Dermis blood vessel endothelial cell (primary cell): ENCODE results near the gene NEURL1B. TPM values are rescaled to one million over a fixed set of nuclear protein-coding genes. Genes with fewer than 3 reads are reported as not detected.
"Not testable (repeated sequence)": the region's sequence is repeated elsewhere in the genome, so short reads cannot be mapped to it uniquely, and the experiment has no call there.

Experiments used
- DNase-seq: peaks from one replicate; pipeline ENCODE4 v3.0.0; 2010
- total RNA-seq: library from RNA; depleted of rRNA; stranded (reverse); fragments of >200 nt; gene quantifications from 2 replicates; pipeline ENCODE4 v1.2.3, GENCODE V29; 2014

NEURL1B gene
- total RNA-seq, 1 donor from 2014 or later, result 26.0 TPM

- peak; percentile 93 for DNase-seq
These were observed 56.4 kb downstream of the NEURL1B start for GRCh38 chr5:172697123-172698121.

GRCh38 chr5:172699423-172699822, 58.4 kb downstream of the NEURL1B start:
- DNase-seq, result no peak

- DNase-seq, result no peak
These were observed 58.9 kb downstream of the NEURL1B start for GRCh38 chr5:172699999-172700364.

DNA sequence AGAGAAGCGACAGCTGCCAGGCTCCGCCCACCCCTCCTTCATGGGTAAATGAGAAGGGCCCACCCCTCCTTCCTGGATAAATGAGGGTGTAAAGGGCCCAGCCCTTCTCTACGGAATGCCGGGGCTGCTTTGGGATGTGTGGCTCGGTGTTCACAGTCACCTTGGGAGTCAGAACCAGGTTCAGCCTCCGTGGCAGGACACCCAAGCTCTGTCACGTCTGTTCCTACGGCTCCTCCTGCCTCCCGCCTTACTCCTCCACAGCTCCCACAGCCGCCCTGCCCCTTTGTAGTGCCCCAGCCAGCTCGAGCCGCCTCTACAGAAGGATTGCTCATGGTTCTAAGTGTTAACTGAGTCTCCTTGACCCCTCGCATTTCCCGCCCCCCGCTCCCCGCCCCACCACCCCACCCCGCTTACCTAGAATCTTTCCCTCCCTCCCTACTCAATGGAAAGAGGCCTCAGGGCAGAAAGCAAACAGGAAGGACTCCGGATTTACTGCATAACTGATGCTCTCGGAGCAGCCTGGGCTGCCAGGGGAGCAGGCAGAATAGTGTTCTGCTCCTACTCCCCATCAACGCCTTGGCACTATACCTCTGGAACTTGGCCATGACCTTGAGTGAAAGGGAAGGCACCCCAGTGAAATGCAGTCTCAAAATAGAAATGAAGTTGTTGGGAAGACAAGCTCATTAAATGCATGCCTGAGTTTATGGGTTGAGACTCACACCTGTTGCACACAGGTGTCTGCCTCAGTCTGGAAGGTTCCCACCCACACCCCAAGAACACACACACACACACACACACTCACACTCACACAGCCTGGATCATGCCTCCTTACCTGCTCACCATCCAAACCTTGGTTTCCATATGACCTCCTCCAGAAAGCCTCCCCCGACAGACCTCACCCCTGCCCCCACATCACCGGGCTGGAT, 59.6 kb downstream of the NEURL1B start:
- DNase-seq, result no peak

DNA sequence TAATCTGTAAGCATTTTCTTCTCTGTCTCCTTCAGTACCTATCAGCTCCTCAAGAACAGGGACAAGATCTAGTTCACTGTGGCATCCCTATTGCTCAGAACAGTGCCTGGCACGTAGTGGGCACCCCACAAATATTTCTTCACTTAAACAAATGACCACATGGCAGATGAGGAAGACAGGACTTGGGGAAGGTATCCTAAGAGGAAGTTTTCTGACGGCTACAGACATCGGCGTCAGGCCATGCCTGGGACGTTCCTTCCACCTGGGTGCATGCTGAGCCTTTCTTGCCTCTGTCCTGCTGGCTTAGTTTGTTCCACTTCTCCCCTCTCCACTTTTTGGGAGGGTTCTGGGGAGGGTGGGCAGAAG, 60.2 kb downstream of the NEURL1B start:
- no peak for DNase-seq

DNA sequence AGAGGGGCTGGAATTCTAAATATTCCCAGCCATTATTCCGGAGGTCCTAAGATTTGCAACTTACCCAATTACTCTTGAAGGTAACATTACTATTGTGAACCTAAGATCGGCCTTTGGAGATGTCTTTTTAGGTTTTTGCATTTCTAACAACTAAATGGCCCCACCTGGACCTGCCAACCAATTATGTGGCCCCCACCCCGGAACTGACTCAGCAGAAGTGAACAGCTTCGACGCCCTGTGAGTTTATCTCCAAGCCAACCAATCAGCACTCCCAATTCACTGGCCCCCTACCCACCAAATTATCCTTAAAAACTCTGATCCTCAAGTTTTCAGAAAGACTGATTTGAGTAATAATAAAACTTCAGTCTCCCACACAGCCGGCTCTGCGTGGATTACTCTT, 62.9 kb downstream of the NEURL1B start:
- no peak for DNase-seq

DNA sequence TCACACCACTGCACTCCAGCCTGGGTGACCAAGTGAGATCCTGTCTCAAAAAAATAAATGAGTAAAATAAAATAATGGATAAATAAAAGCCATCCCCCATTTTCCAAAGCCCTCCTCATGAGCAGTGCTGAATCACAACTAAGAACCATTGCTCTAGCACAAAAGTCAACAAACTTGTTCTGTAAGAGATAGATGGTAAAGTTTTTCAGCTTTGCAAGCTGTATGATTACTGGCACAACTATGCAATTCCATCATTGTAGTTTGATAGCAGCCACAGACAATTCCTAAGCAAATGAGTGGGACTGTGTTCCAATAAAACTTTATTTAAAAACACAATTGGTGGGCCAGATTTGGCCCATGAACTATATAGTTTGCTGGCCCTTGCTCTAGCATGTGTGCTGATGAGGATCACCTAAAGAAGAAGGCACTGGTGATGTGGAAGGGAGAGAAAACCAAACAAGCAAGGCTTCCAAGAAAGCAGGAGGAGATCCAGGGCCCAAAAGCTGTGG, 64.6 kb downstream of the NEURL1B start:
- DNase-seq, result no peak

GRCh38 chr5:172706796-172707195, 65.7 kb downstream of the NEURL1B start:
- DNase-seq, result no peak

DNA sequence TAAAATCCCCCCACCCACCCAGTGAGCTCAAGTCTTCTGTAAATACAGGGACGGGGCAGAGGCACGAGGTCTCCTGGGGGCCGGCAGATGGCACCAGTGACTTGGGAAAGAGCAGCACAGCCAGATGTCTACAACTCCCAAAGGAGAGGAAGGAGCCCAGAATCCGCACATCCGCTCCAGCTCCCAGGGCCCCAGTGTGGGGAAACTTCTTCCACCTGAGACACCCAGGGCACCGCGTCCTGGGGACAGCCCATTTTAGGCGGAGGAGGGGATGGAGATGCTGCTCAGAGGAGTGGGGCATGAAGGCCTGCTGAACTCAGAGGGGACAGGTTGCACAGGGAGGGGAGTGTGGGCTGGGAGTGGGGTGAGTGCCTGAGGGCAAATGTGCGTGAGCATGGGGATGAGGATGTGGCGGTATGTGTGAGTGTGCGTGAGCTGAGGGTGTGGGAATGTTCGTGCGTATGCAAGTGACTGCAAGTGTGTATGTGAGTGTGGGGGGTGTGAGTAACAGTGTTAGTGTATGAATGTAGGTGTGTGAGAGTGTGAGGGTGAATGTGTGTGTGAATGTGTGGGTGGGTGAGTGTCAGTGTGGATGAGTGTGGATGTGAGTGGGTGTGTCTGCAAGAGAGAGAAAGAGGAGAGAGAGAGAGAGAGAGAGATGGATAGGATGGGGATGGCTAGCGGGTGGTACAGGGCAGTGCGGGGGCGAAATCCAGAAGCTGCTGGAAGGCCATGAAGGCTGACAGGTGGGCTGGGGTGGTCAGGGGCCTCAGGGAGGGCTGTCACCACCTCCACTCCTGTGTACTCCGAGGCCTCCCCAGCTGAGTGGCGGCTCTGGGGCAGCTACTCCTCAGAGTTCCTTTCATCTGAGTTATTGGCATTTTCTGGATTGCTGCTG, 66.5 kb downstream of the NEURL1B start:
- DNase-seq, result peak; percentile 73

DNA sequence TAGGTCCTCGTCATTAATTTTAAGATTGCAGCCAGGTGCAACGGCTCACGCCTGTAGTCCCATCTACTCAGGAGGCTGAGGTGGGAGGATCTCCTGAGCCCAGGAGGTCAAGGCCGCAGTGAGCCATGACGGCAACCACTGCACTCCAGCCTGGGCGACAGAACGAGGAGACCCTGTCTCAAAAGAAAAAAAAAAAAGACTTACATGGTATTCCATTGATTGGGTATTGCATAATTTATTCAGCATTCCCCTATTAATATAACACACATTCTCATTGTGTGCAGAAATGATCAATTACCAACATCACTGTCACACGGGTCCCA, 67.1 kb downstream of the NEURL1B start:
- DNase-seq, result no peak

DNA sequence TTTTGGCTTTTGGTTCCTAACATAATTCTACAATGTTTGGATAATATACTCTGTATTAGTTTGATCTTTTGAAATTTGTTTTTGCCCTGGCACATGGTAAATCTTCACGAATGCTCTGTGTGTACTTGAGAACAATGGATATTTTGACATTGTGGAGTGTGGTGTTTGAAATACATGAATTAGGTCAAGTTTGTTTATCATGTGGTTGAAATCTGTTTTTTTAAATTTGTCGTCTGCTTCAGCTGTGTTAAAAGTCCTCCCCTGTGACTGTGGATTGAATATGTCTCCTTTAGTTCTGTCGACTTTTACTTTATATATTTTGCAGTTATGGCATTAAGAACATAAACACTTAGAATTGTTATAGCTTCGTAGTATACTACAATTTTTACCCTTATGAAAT, 69.6 kb downstream of the NEURL1B start:
- DNase-seq, result no peak

DNA sequence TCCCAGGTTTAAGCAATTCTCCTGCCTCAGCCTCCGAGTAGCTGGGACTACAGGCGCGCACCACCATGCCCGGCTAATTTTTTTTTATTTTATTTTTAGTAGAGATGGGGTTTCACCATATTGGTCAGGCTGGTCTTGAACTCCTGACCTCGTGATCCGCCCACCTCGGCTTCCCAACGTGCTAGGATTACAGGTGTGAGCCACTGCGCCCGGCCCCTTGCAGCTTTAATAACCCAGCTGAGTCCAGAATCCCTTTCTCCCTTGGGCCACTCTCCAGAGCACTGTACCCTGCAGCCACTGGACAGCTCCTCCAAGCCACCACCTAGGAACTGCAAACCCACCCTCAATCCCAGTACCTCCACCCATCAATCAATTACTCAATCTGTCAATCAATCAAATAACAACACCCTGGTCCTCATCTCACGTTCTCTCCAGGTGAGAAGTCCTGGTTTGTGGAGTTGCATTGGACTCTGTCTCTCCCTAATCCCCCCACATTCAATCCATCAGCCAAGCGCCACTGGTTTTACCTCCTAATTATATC, 70.3 kb downstream of the NEURL1B start:
- not testable (repeated sequence) for DNase-seq

DNA sequence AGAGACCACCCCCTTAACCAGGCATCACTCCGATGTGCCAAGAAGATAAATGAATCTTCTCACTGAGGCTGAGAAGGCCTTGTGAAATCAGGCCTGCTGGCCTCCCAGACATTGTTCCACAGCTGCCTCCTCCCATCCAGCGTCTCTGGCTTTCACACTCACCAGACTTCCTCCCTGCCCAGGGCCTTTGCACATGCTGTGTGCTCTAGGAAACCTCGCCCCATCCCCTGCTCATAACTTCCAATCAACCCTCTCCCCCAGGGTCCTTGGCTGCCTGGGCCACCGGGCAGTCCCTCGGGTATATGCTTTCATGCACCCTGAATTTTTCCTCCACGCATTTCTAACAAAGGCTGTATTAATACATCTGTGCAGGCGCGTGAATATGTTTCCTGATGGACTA, 71.5 kb downstream of the NEURL1B start:
- DNase-seq, result no peak

- peak; percentile 56 for DNase-seq
These were observed 72.2 kb downstream of the NEURL1B start for GRCh38 chr5:172713113-172713808.

GRCh38 chr5:172713809-172714490, 72.9 kb downstream of the NEURL1B start:
- DNase-seq, result no peak

- DNase-seq, result peak; percentile 88
These were observed 73.7 kb downstream of the NEURL1B start for GRCh38 chr5:172714491-172715420.

- peak; percentile 52 for DNase-seq
These were observed 74.3 kb downstream of the NEURL1B start for GRCh38 chr5:172715421-172715780.

DNA sequence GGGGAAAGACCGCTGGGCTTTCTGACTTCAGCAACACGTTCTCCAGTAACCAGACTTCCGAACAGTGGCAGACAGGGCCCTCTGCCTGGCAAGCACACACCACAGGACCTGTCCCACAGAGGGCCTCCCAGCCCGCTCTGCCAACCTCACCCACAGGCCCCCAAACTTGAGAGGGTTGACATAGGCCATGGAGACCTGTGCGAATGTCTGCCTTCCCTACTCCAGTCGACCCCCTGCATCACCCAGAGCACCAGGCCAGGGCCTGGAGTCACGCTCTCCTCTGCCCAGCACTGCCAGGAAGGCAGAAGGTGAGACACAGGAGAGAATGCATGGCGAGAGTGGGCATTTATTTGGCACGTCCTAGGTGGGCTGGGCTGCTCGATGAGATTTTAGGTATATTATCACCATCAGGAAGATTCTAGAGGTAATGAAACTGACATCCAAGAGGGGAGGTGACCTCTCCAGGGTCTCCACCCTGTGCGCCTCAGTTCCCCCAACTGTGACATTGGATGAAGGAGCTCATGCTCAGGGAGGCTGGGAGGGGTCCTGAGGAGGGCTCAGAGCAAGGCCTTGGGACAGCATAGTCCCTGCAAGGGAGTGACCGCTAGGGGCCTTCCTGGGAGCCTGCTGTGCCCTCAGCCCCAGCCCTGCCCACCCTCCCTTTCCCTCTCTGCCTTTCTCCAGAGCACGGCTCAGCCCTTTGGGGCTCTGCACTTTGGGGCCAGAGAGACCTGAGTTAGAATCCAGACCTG, 75.0 kb downstream of the NEURL1B start:
- peak; percentile 21 for DNase-seq

DNA sequence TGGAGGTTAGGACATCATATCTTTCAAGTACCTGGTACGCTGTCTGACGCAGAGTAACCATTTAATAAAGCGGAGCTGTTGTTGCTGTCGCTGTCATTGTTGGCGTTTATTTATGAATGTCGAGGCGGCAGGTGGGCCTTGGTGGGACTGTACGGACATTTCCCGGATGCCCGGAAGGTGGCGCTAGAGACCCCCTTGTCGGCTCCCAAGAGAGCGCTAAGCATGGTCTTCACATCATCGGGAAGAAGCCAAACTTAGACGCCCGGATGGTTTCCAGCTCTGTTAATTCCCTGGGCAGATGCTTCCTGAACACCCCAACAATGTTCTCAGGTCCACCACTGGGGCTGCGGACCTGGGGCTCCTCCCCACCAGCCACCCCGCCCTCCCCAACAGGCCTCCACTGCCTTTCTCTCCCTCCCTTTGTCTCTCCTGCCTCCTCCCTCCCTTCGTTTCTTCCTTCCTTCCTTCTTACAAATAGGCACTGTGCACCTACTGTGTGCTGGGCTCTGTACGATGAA, 75.8 kb downstream of the NEURL1B start:
- peak; percentile 95 for DNase-seq
